Lower lobe of right lung (tissue), 2 donors: ENCODE measurements around the gene FMO5. TPM values are rescaled to one million over a fixed set of nuclear protein-coding genes. Genes with fewer than 3 reads are reported as not detected.

ENCODE experiments used
- ATAC-seq, 2 donors: fragments of 200-7000 bp; cut with Tn5 transposase; one replicate each; pipeline ENCODE4 v1.9.1; 2020 to 2022; ENCODE audit warnings: mild to moderate bottlenecking in 2 of 2, moderate library complexity in 2 of 2
- DNase-seq: peaks from one replicate; pipeline ENCODE4 v3.0.0-alpha.2; 2020
- H3K27ac ChIP-seq: fragments of 200-600 bp; one replicate; pipeline ENCODE4 v1.8.0; 2022
- H3K27me3 ChIP-seq: fragments of 200-600 bp; one replicate; pipeline ENCODE4 v1.8.0; 2022; ENCODE audit warnings: low read depth
- H3K36me3 ChIP-seq: fragments of 200-600 bp; one replicate; pipeline ENCODE4 v1.8.0; 2022; ENCODE audit warnings: mild to moderate bottlenecking
- H3K4me1 ChIP-seq: fragments of 200-600 bp; one replicate; pipeline ENCODE4 v1.8.0; 2022
- H3K4me3 ChIP-seq: fragments of 200-600 bp; one replicate; pipeline ENCODE4 v1.8.0; 2022; ENCODE audit warnings: mild to moderate bottlenecking
- H3K9me3 ChIP-seq: fragments of 200-600 bp; one replicate; pipeline ENCODE4 v1.8.0; 2022
- intact Hi-C: fragments of 100-400 bp; cut with DNase I; formaldehyde crosslinking; loops from one replicate; pipeline ENCODE4 v1.11.0; 2022
- total RNA-seq: library from RNA; stranded (reverse); fragmentation: NEBNext Ultra II Directional; extraction: Animal tissue kit (Norgen Biotek cat#: 25700); gene quantifications from one replicate; pipeline ENCODE4 v1.2.1, GENCODE V29; 2021
- TF ChIP-seq, protein P1 (sequence below): fragments of 200-600 bp; IDR thresholded peaks from one replicate; pipeline ENCODE4 v1.8.0; 2022; ENCODE audit warnings: antibody characterized with exemption, mild to moderate bottlenecking
- donor health status: DM: no; HTN: yes; CAD: no; lungs with severe emphysema.

FMO5 gene
- total RNA-seq, 1 donor from 2014 or later: 106 TPM

DNA sequence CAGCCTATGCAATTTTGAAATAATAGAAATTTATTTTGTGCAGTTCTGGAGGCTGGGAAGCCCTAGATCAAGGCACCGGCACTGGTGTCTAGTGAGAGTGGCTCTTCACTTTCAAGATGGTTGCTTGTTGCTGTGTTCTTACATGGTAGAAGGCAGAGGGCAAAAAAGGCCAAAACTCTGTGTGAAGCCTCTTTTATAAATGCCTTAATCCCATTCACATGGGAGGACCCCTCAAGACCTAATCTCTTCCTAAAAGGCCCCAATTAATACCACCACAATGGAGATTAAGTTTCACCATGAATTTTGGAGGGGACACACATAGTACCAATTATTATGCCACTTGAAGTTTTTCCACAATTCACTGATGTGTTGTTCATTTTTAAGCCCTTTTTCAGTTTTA, 73.9 kb downstream of the FMO5 start:
- no peaks in the 10 kb centered on the region for H3K4me1 ChIP-seq
- intact Hi-C loops: no loop called here
- H3K36me3 ChIP-seq: peaks cover 14% of the 10 kb centered on the region
- no peak for DNase-seq
- H3K9me3 ChIP-seq: no peaks in the 10 kb centered on the region
- ATAC-seq: no peak
- no peak overlapping the region for H3K4me3 ChIP-seq
- H3K27ac ChIP-seq: no peak overlapping the region
- TF ChIP-seq, protein P1, sequence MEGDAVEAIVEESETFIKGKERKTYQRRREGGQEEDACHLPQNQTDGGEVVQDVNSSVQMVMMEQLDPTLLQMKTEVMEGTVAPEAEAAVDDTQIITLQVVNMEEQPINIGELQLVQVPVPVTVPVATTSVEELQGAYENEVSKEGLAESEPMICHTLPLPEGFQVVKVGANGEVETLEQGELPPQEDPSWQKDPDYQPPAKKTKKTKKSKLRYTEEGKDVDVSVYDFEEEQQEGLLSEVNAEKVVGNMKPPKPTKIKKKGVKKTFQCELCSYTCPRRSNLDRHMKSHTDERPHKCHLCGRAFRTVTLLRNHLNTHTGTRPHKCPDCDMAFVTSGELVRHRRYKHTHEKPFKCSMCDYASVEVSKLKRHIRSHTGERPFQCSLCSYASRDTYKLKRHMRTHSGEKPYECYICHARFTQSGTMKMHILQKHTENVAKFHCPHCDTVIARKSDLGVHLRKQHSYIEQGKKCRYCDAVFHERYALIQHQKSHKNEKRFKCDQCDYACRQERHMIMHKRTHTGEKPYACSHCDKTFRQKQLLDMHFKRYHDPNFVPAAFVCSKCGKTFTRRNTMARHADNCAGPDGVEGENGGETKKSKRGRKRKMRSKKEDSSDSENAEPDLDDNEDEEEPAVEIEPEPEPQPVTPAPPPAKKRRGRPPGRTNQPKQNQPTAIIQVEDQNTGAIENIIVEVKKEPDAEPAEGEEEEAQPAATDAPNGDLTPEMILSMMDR: no peak
- no peaks in the 10 kb centered on the region for H3K27me3 ChIP-seq

DNA sequence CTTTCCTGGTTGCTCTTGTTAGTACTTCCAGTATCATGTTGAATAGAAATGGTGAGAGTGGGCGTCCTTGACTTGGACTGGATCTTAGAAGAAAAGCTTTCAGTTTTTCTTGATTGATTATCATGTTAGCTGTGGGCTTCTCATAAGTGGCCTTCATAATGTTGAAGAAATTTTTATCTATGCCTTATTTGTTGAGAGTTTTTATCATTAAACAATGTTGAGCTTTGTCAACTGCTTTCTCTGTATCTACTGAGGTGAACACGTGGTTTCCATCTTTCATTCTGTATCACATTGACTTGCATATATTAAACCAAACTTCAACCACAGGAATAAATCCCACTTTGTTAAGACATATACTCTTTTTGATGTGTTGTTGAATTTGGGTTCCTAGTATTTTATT, 82.3 kb downstream of the FMO5 start:
- no peak overlapping the region for H3K4me3 ChIP-seq
- H3K9me3 ChIP-seq: no peaks in the 10 kb centered on the region
- no peaks in the 10 kb centered on the region for H3K36me3 ChIP-seq
- TF ChIP-seq, protein P1: no peak
- no peak for ATAC-seq
- intact Hi-C loops: no loop called here
- H3K27ac ChIP-seq: no peak overlapping the region
- H3K27me3 ChIP-seq: no peaks in the 10 kb centered on the region
- no peaks in the 10 kb centered on the region for H3K4me1 ChIP-seq
- DNase-seq: no peak

Other genes with a start within 250 kb of the FMO5 start
- gene PRKAB2, start 52.9 kb downstream of the FMO5 start, total RNA-seq: 11.3 TPM
- 34.1 TPM for gene CHD1L, start 17.3 kb upstream of the FMO5 start, total RNA-seq